WTC11 (cell line): ENCODE measurements around the gene YDJC. TPM values are rescaled to one million over a fixed set of nuclear protein-coding genes. Genes with fewer than 3 reads are reported as not detected.

Experiments
- ATAC-seq: fragments of 200-7000 bp; cut with Tn5 transposase; 2 replicates; pipeline ENCODE4 v1.10.0; 2021; ENCODE audit warnings: mild to moderate bottlenecking, moderate library complexity
- CTCF ChIA-PET: fragments of 300-600 bp; sonication (Branson Sonifier 250); formaldehyde crosslinking; loops from one replicate; lab custom pipeline; 2021; ENCODE audit warnings: antibody characterized with exemption; lab: Charles Lee
- POLR2A ChIA-PET: fragments of 350-600 bp; sonication (Branson Sonifier 250); formaldehyde crosslinking; loops from one replicate; lab custom pipeline; 2021; ENCODE audit warnings: antibody characterized with exemption; lab: Charles Lee
- DNase-seq: peaks from one replicate; pipeline ENCODE4 v3.0.0; 2021; ENCODE audit warnings: low spot score
- H3K27ac Mint-ChIP-seq: 2 replicates; pipeline ENCODE4 v1.8.0; 2021; ENCODE audit warnings: mixed read lengths
- H3K27me3 Mint-ChIP-seq: 2 replicates; pipeline ENCODE4 v1.8.0; 2021; ENCODE audit warnings: low read depth, mild to moderate bottlenecking, moderate library complexity, mixed read lengths
- H3K36me3 Mint-ChIP-seq: 2 replicates; pipeline ENCODE4 v1.8.0; 2021; ENCODE audit warnings: mixed read lengths
- H3K4me1 Mint-ChIP-seq: 2 replicates; pipeline ENCODE4 v1.8.0; 2022; ENCODE audit warnings: mixed read lengths
- H3K4me3 Mint-ChIP-seq: 2 replicates; pipeline ENCODE4 v1.8.0; 2021; ENCODE audit warnings: mild to moderate bottlenecking, moderate library complexity, mixed read lengths
- H3K9me3 Mint-ChIP-seq: 2 replicates; pipeline ENCODE4 v1.8.0; 2021; ENCODE audit warnings: mixed read lengths
- ARID4B ChIP-seq: sonication (generic); formaldehyde crosslinking; IDR thresholded peaks from 2 replicates; pipeline ENCODE4 v1.8.0; 2023; ENCODE audit warnings: missing genetic modification reagents, mild to moderate bottlenecking, borderline replicate concordance
- CBFB ChIP-seq: sonication (generic); formaldehyde crosslinking; IDR thresholded peaks from 2 replicates; pipeline ENCODE4 v1.8.1; 2022; ENCODE audit warnings: mild to moderate bottlenecking, low read depth, missing genetic modification reagents
- CREB1 ChIP-seq: sonication (generic); formaldehyde crosslinking; IDR thresholded peaks from 2 replicates; pipeline ENCODE4 v1.8.0; 2023; ENCODE audit warnings: mild to moderate bottlenecking, missing genetic modification reagents
- IRF1 ChIP-seq: sonication (generic); formaldehyde crosslinking; IDR thresholded peaks from 2 replicates; pipeline ENCODE4 v1.8.0; 2023; ENCODE audit warnings: missing genetic modification reagents
- NR1H2 ChIP-seq: sonication (generic); formaldehyde crosslinking; IDR thresholded peaks from 2 replicates; pipeline ENCODE4 v1.9.0; 2021; ENCODE audit warnings: mild to moderate bottlenecking, moderate library complexity, missing genetic modification reagents
- TCF7 ChIP-seq: sonication (generic); formaldehyde crosslinking; IDR thresholded peaks from 2 replicates; pipeline ENCODE4 v1.8.0; 2022; ENCODE audit warnings: mild to moderate bottlenecking, low read depth, missing genetic modification reagents, moderate library complexity
- TP53 ChIP-seq: sonication (generic); formaldehyde crosslinking; IDR thresholded peaks from 2 replicates; pipeline ENCODE4 v1.8.1; 2023; ENCODE audit warnings: mild to moderate bottlenecking, missing genetic modification reagents
- USF1 ChIP-seq: sonication (generic); formaldehyde crosslinking; IDR thresholded peaks from 2 replicates; pipeline ENCODE4 v1.8.0; 2022; ENCODE audit warnings: mild to moderate bottlenecking, missing genetic modification reagents
- ZNF532 ChIP-seq: fragments of 250-450 bp; sonication (Bioruptor Pico); IDR thresholded peaks from 2 replicates; pipeline ENCODE4 v1.9.0; 2021; ENCODE audit warnings: mild to moderate bottlenecking, borderline replicate concordance
- total RNA-seq: library from RNA; stranded (reverse); gene quantifications from 3 replicates; pipeline ENCODE4 v1.2.3, GENCODE V29; 2021

The YDJC gene
- total RNA-seq, 1 experiment from 2014 or later, result 39.8 TPM

GRCh38 chr22:21628386-21629254 lies 1.2 kb downstream of the YDJC start:
- no peak overlapping the region for H3K27ac Mint-ChIP-seq
- ChIA-PET POLR2A (interaction anchor here (0.9 to 3.1 kb wide), 4 partner anchors 13 to 60 kb away, joined by 3 to 22 read pairs (median 3); partner anchors contain the start of gene SDF2L1), CTCF (interaction anchor here (0.5 to 13.4 kb wide), 28 partner anchors 10 to 1324 kb away, joined by 3 to 273 read pairs (median 5); partner anchors contain the start of genes PPIL2 and SDF2L1)
- H3K4me3 Mint-ChIP-seq, result peak overlapping the region; percentile 80
- H3K4me1 Mint-ChIP-seq, result peaks cover 24% of the 10 kb centered on the region
- DNase-seq (no peak), ATAC-seq (peak; percentile 5)
- TF ChIP-seq ZNF532 (CRISPR knock-in tag) (0 out of 2 replicates have a peak, but pooled peaks have one; percentile 66), TP53 (no peak), TCF7 (CRISPR knock-in tag) (no peak)
- H3K36me3 Mint-ChIP-seq, result peaks cover 14% of the 10 kb centered on the region
- H3K27me3 Mint-ChIP-seq, result peaks cover 11% of the 10 kb centered on the region
- H3K9me3 Mint-ChIP-seq, result no peaks in the 10 kb centered on the region; the same call in 1 of the 2 replicates

GRCh38 chr22:21626735-21627469 lies 2.9 kb downstream of the YDJC start:
- DNase-seq (no peak), ATAC-seq (no peak)
- CTCF ChIA-PET, result interaction anchor here (5.2 to 13.4 kb wide), 2 partner anchors 15 to 19 kb away, joined by 91 to 273 read pairs; partner anchors contain the start of gene SDF2L1
- Mint-ChIP-seq H3K36me3 (peaks cover 18% of the 10 kb centered on the region), H3K27me3 (peaks cover 11% of the 10 kb centered on the region), H3K9me3 (no peaks in the 10 kb centered on the region), H3K4me1 (peaks cover 24% of the 10 kb centered on the region), H3K4me3 (no peak overlapping the region), H3K27ac (peak overlapping the region; percentile 42; the same call in 1 of the 2 replicates)
- TF ChIP-seq ARID4B (CRISPR knock-in tag) (no peak), IRF1 (CRISPR knock-in tag) (peak; percentile 48; the same call in 1 of the 2 replicates)
- POLR2A ChIA-PET, result interaction anchor here (0.6 kb wide), 1 partner anchor 23 kb away, joined by 3 read pairs; no protein-coding TSS in a partner anchor

GRCh38 chr22:21626073-21626734 lies 3.6 kb downstream of the YDJC start:
- POLR2A ChIA-PET, result interaction anchor here (0.6 kb wide), 1 partner anchor 23 kb away, joined by 3 read pairs; no protein-coding TSS in a partner anchor
- Mint-ChIP-seq H3K4me1 (peaks cover 24% of the 10 kb centered on the region), H3K4me3 (no peak overlapping the region), H3K9me3 (no peaks in the 10 kb centered on the region), H3K36me3 (peaks cover 18% of the 10 kb centered on the region), H3K27ac (peak overlapping the region; percentile 42; the same call in 1 of the 2 replicates), H3K27me3 (peaks cover 6% of the 10 kb centered on the region)
- ATAC-seq (no peak), DNase-seq (no peak)
- CTCF ChIA-PET, result interaction anchor here (5.2 to 13.4 kb wide), 2 partner anchors 16 to 20 kb away, joined by 91 to 273 read pairs; partner anchors contain the start of gene SDF2L1
- TF ChIP-seq CBFB (CRISPR knock-in tag) (no peak), NR1H2 (no peak), ZNF532 (CRISPR knock-in tag) (no peak), USF1 (CRISPR knock-in tag) (no peak), CREB1 (no peak)
